MCF 10A (cell line): Measurements from ENCODE around the gene HOXD9. TPM values are rescaled to one million over a fixed set of nuclear protein-coding genes. Genes with fewer than 3 reads are reported as not detected.

Experiments
- BruUV-seq: library from RNA; stranded (reverse); fragments of 400-500 nt; replicated peaks from 2 replicates; lab custom pipeline; 2021; lab: Mats Ljungman, UMichigan
- CTCF ChIA-PET: fragments of 300-600 bp; sonication (Branson Sonifier 250); formaldehyde crosslinking; extraction: SDS; loops from one replicate; lab custom pipeline; 2021; ENCODE audit warnings: antibody characterized with exemption, inconsistent platforms; lab: Yijun Ruan, JAX
- POLR2A ChIA-PET: fragments of 300-600, 350-650 bp; sonication (Branson Sonifier 250); formaldehyde crosslinking; extraction: SDS; loops from one replicate; lab custom pipeline; 2020; ENCODE audit warnings: antibody characterized with exemption, inconsistent platforms; lab: Yijun Ruan, JAX
- DNase-seq: peaks from one replicate; pipeline ENCODE4 v3.0.0-alpha.2; 2018; ENCODE audit not compliant: unreplicated experiment
- H3K27ac Mint-ChIP-seq: one replicate; pipeline ENCODE4 v1.8.0; 2022; ENCODE audit warnings: mild to moderate bottlenecking, low read depth, mixed read lengths; ENCODE audit not compliant: unreplicated experiment
- H3K27me3 Mint-ChIP-seq: one replicate; pipeline ENCODE4 v1.8.0; 2022; ENCODE audit warnings: mixed read lengths; ENCODE audit not compliant: insufficient read depth, unreplicated experiment
- H3K36me3 Mint-ChIP-seq: one replicate; pipeline ENCODE4 v1.8.0; 2022; ENCODE audit warnings: mild to moderate bottlenecking, moderate library complexity, mixed read lengths; ENCODE audit not compliant: insufficient read depth, unreplicated experiment
- H3K4me1 Mint-ChIP-seq: one replicate; pipeline ENCODE4 v1.8.0; 2022; ENCODE audit warnings: mixed read lengths; ENCODE audit not compliant: insufficient read depth, unreplicated experiment
- H3K4me3 Mint-ChIP-seq: one replicate; pipeline ENCODE4 v1.8.0; 2022; ENCODE audit warnings: mild to moderate bottlenecking, moderate library complexity, mixed read lengths; ENCODE audit not compliant: unreplicated experiment
- H3K9me3 Mint-ChIP-seq: one replicate; pipeline ENCODE4 v1.8.0; 2022; ENCODE audit warnings: mixed read lengths; ENCODE audit not compliant: unreplicated experiment
- CTCF ChIP-seq: fragments of 200-600 bp; IDR thresholded peaks from one replicate; pipeline ENCODE4 v1.8.0; 2022; ENCODE audit warnings: antibody characterized with exemption, mild to moderate bottlenecking; ENCODE audit not compliant: unreplicated experiment
- intact Hi-C: fragments of 100-400 bp; cut with micrococcal nuclease; formaldehyde crosslinking; loops from 2 replicates; pipeline ENCODE4 v1.14.1; 2022
- total RNA-seq: library from RNA; stranded (reverse); gene quantifications from 2 replicates; pipeline ENCODE4 v1.2.3, GENCODE V29; 2022

HOXD9 gene
- total RNA-seq, 1 experiment from 2014 or later, result not detected

DNA sequence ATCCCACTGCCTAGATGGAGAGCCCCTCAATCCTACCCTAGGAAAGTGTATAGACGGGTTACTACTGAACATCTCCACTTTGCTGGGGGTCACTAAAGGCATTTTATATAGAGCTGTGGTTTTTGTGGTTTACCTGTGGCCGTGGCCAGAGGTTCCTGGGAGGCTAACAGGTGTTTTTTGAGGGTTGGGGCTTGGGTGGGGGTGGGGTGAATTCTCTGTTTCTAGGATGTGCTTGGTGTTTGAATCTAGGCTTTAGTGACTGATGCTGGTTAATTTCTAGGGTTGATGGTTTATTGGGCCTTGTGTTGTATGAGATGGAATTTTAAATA, 14.7 kb downstream of the HOXD9 start:
- TF ChIP-seq CTCF, result no peak
- BruUV-seq, result no TSS peak
- H3K27ac Mint-ChIP-seq, result no peak overlapping the region
- intact Hi-C loops, result no loop called here
- no peaks in the 10 kb centered on the region for H3K36me3 Mint-ChIP-seq
- POLR2A ChIA-PET, result no interaction called here
- H3K4me1 Mint-ChIP-seq, result no peaks in the 10 kb centered on the region
- no peaks in the 10 kb centered on the region for H3K9me3 Mint-ChIP-seq
- DNase-seq, result no peak
- no peak overlapping the region for H3K4me3 Mint-ChIP-seq
- no peaks in the 10 kb centered on the region for H3K27me3 Mint-ChIP-seq
- CTCF ChIA-PET, result interaction anchor here (1.1 to 10.1 kb wide), 5 partner anchors 9 to 521 kb away, joined by 3 to 175 read pairs (median 84); no protein-coding TSS in a partner anchor

DNA sequence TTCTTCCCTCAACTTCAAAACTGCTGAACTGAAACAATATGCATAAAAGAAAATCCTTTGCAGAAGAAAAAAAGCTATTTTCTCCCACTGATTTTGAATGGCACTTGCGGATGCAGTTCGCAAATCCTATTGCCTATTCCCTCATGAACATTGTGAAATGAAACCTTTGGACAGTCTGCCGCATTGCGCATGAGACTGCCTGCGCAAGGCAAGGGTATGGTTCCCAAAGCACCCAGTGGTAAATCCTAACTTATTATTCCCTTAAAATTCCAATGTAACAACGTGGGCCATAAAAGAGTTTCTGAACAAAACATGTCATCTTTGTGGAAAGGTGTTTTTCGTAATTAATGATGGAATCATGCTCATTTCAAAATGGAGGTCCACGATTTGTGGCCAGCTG, 15.4 kb downstream of the HOXD9 start:
- Mint-ChIP-seq H3K27ac (no peak overlapping the region), H3K27me3 (no peaks in the 10 kb centered on the region), H3K9me3 (no peaks in the 10 kb centered on the region), H3K4me1 (no peaks in the 10 kb centered on the region), H3K36me3 (no peaks in the 10 kb centered on the region), H3K4me3 (no peak overlapping the region)
- DNase-seq, result no peak
- CTCF ChIA-PET, result interaction anchor here (0.6 to 10.1 kb wide), 8 partner anchors 10 to 1263 kb away, joined by 3 to 190 read pairs (median 44); no protein-coding TSS in a partner anchor
- POLR2A ChIA-PET, result interaction anchor here (0.6 to 0.8 kb wide), 2 partner anchors 25 to 417 kb away, joined by 3 read pairs; no protein-coding TSS in a partner anchor
- TF ChIP-seq CTCF, result no peak
- intact Hi-C loops, result no loop called here
- BruUV-seq, result no TSS peak

GRCh38 chr2:176138526-176138922, 16.0 kb downstream of the HOXD9 start:
- CTCF ChIA-PET, result interaction anchor here (0.7 to 10.1 kb wide), 11 partner anchors 12 to 940 kb away, joined by 3 to 190 read pairs (median 25); no protein-coding TSS in a partner anchor
- no peaks in the 10 kb centered on the region for H3K9me3 Mint-ChIP-seq
- no TSS peak for BruUV-seq

More at GRCh38 chr2:176138526-176138922, 16.0 kb downstream of the HOXD9 start:
- POLR2A ChIA-PET, result no interaction called here
- Mint-ChIP-seq H3K27ac (no peak overlapping the region), H3K4me1 (no peaks in the 10 kb centered on the region), H3K36me3 (no peaks in the 10 kb centered on the region), H3K4me3 (no peak overlapping the region), H3K27me3 (no peaks in the 10 kb centered on the region)
- TF ChIP-seq CTCF, result no peak
- intact Hi-C loops, result no loop called here
- no peak for DNase-seq
